ENCODE data around the gene ASIC2.

The ASIC2 gene

DNA sequence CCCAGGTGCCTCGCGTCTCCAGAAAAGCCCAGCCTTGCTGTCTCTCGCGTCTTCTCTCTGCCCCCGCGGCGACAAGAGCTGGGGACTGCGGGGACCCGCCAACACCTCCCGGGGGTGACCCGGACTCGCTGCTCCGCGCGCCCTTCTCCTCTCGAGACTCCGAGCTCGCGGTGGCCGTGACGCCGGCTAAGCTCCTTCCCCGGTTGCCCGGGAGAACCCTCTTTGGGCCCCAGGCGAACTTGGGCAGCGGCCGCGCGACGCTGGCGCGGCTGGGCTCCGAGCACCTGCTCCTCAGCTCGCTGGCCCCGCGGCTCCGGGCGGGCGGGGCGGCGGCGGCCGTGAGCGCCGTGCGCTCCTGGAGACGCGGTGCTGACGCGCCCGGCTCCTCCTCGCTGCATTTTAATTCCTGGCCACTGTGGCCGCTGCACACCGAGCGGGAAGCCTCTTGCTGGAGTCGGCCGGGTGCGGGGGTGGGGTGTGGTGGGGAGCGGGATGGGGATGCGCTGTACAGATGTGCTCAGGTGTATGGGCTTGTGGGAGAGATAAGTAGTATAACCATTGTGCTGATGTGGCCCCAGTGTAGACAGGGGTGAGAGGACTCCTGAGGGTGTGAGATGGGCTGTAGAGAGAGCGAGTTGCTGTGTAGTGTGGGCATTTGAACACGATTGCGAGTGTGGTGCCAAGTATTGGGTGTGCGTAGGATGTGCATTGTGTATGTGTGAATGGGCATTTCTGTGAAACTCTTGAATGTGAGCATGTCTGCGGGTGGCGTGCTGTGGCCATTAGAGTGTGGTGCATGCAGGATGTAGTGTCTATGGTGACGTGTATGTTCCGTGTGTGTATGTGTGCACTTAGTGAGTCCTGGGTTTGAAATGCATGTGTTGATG lies at the start of gene ASIC2:
Gene ASIC2 (minus strand): TSS at position 315 of the 887 bp plus-strand sequence.
- no peak for DNase-seq
- in situ Hi-C loops (cut with MboI; ENCODE audit: low pct_unique_long_range_greater_than_20kb, low sequenced_read_pairs) = no loop called here

DNA sequence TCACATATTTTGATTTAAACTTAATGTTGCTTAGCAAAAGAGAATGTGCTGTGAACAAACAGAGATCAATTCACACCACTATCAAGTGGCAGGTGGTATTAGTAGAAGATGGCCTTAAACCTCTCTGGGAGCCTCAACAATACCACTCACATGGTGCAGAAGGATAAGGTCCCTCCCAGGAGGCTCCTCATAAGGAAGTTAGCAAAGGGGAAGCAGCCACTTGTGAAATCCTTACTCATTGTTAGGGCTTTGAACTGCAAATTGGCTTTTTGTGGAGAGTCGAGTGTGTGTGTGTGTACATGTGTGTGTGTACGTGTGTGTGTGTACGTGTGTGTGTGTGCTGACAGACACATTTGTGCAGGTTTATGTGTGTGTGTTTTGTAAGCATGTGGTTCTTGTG lies 48.9 kb upstream of the ASIC2 start:
- in situ Hi-C loops (cut with MboI; ENCODE audit: low pct_unique_long_range_greater_than_20kb, low sequenced_read_pairs) = no loop called here

DNA sequence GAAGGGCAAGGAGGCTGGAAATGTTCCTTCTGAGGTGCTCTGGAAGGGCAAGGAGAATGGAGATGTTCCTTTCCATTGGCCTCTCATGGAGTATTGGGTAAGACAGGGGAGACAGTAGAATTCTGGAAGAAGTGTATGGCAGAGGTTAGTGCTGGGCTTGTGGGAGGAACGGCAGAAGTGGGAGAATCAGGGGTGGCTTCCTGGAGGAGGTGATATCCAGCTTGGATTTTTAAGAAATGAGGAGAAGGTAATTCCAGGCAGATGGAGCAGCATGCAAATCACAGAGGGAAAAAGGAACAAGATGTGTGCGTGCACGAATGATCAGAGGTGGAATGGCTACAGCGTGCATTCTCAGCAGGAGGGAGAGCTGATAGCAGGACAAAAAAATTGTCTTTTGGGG lies 45.1 kb upstream of the ASIC2 start:
- in situ Hi-C loops (cut with MboI; ENCODE audit: low pct_unique_long_range_greater_than_20kb, low sequenced_read_pairs) = no loop called here
- no peak for DNase-seq

More for the DNA sequence above, 48.9 kb upstream of the ASIC2 start:
- peak; percentile 4 for DNase-seq

DNA sequence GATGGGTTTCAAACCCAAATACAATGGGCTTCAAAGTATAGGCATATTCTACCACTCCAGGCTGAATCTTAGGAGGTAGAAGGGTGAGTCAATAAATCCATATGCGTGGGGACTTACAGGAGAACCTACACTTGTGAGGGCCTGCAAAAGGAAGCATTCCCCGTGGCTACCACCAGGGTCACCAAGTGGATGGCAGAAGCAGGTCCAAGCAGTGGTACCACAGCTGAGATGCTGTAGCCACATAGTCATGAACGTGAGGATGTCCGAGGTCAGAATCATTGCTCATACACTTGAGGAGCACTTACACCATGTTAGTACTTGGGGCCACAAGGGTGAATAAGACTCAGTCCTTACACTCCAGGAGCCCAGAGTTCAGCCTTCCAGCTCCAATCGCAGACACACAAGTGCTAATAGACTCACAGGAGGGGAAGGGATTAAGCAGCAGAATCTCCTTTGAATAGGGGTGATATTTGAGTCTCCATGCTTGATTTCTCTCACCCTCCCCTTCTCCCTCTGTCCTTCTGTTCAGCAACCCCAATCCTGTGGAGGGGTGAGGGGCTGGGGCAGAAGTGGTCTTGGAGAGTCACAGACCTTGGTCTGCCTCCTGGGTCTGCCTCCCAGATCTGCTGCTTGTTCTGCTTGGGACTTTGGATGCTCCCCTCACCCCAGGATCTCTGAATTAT lies 42.5 kb upstream of the ASIC2 start:
- DNase-seq = no peak
- in situ Hi-C loops (cut with MboI; ENCODE audit: low pct_unique_long_range_greater_than_20kb, low sequenced_read_pairs) = no loop called here

DNA sequence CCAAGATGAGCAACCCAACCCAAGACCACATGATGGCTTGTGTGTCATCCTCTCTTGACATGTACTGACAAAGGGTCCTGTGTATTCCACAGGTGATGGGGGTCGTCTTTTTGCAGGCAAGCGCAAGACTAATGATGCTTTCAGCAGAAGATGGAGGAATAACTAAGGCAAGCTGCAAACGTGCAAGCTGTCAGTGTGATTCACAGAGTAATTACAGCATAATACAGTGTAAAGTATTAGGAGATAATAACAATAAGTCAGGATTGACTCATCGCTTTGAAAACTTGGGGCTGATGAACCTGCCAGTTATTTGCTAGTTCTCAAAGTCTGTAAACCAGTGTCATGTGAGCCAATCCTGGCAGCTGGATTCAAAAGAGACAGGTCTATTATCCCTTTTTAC lies 41.6 kb upstream of the ASIC2 start:
- no peak for DNase-seq
- in situ Hi-C loops (cut with MboI; ENCODE audit: low pct_unique_long_range_greater_than_20kb, low sequenced_read_pairs) = no loop called here

DNA sequence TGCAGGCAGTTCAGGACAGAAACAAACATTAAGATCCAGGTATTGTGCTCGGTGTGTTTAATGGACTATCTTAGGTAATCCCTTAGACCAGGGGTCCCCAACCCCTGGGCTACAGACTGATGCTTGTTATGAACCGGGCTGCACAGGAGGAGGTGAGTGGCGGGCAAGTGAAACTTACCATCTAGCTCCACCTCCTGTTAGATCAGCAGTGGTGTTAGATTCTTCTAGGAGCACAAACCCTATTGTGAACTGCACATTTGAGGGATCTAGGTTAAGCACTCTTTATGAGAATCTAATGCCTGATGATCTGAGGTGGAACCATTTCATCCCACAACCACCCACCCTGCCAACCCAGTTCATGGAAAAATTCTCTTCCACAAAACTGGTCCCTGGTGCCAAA lies 37.8 kb upstream of the ASIC2 start:
- in situ Hi-C loops (cut with MboI; ENCODE audit: low pct_unique_long_range_greater_than_20kb, low sequenced_read_pairs) = no loop called here
- no peak for DNase-seq

DNA sequence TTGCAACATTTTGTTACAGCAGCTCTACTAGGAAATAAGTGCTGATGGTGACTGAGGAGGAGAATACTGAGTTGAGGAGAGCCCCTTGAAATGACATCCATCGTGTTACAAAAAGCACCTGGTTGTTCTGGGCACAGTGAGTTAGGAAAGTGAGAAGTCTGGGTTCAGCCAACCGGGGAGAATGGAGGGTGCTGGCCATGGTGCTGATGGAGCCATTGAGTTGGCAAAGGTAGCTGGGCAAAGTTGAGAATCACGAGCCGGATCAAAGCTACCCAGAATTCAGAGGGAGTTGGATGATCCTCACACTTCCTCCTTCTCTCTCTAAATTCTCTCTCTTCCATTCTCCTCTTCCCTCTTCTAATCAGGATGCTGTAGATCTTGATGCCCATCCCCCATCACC lies 35.0 kb upstream of the ASIC2 start:
- in situ Hi-C loops (cut with MboI; ENCODE audit: low pct_unique_long_range_greater_than_20kb, low sequenced_read_pairs) = no loop called here
- peak; percentile 6 for DNase-seq

DNA sequence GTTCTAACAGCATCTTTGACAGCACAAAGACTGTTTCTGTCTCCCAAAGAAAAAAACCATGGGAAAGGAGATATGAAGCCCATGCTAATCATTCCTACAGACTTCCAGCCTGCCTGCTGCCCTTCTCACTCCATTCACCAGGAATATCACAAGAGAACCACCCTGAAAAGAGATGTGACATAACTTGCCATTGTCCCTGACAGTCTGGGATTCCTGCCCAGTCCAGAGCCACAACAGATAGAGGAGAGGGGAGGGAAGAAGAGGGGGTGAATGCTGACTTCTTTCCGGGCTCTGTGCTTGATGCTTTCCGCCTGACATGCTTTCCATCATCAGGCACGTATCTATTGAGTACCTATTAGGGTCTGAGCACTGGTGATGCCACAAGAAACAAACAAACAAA lies 31.6 kb upstream of the ASIC2 start:
- in situ Hi-C loops (cut with MboI; ENCODE audit: low pct_unique_long_range_greater_than_20kb, low sequenced_read_pairs) = no loop called here
- DNase-seq = no peak

DNA sequence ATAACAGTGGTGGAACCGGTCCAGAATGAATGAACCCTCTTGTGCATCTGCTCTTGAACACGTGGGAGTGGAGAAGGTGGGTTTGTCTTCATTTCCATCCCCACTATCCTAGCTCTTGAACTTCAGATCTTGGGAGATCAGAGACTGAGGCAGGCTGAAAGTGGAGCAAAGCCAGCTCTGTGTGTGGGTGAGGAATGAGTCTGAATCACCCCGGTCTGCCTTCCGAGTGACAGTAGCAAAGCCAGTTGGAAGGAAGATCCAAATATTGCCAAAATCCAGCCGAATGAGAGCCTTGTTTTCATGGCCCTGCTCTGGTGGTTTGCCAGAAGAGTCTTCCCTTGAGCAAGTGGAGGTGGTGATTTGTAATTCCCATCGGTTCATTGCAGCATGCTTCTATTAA lies 29.0 kb upstream of the ASIC2 start:
- in situ Hi-C loops (cut with MboI; ENCODE audit: low pct_unique_long_range_greater_than_20kb, low sequenced_read_pairs) = no loop called here
- DNase-seq = no peak

DNA sequence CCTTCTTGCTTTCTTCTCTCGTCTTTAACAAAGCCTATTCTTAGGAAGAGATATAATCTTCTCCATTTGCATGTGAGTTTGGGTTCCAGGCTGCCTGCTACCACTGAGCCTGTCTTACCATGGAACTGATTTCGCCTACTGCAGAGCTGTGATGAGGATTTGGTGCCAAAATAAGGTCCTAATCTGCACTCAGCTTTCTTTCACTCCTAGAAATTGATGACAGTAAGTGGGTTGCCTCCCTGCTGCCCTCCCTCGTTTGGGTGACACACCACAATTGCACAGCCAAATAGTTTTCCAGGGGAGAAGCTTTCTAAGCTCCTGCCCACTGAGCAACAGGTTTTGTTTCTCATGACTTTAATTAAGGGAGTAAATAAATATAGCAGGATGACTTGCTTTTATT lies 25.1 kb upstream of the ASIC2 start:
- in situ Hi-C loops (cut with MboI; ENCODE audit: low pct_unique_long_range_greater_than_20kb, low sequenced_read_pairs) = no loop called here
- DNase-seq = no peak

DNA sequence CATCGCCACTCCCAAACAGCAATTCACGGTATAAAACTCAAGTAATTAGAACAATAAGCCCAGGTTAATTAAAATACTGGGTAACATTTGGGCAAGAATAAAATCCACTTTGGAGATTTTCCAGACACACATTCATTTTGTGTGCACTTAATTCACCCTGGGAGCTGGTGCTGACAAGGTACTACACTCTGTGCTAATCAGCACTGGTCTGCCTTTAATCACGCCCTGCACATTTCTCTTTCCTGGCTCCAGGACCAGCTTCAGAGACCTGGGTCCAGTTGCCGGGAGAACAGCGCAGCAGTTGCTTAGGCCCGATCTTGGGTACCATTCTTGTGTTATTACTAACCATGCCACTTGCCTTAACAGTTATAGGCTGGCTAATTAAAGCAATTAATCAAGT lies 23.7 kb upstream of the ASIC2 start:
- no peak for DNase-seq
- in situ Hi-C loops (cut with MboI; ENCODE audit: low pct_unique_long_range_greater_than_20kb, low sequenced_read_pairs) = no loop called here

DNA sequence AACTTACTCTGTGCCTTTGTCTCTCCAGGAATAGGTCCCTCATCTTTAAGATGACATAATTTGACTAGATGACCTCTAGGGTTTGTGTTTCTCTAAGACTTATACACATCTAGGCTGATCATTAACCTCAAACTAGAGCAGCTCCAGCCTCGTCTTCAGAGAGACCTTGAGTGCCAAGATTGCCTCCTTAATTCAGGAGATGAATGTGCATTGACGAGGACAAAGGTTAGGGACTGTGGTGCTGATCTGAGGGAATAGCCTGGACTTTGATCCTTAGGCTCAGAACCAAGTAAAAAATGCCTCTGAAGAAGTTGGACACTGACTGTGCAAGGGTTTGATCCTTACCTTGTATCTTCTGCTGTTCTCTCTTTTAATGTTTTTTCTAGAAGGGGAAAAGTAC lies 17.2 kb upstream of the ASIC2 start:
- no peak for DNase-seq
- in situ Hi-C loops (cut with MboI; ENCODE audit: low pct_unique_long_range_greater_than_20kb, low sequenced_read_pairs) = no loop called here

DNA sequence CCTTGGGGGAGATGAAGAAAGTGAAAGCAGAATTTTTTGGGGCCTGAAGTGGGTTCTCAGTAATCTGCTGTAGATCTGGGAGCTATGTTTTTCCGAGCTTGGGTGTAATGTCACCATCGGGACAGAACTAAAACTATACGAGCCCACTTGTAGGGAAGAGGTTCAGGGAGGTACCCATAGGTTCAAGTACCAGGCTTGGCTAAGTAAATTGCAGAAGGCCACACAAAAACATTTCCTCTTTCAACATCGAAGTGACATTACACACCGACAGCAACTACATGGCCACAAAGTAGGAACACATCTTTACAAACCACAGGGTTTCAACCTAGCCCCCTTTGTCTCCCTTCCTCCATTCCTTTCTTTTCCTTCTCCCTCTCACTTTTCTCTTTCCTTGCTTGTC lies 10.2 kb upstream of the ASIC2 start:
- in situ Hi-C loops (cut with MboI; ENCODE audit: low pct_unique_long_range_greater_than_20kb, low sequenced_read_pairs) = no loop called here
- no peak for DNase-seq

DNA sequence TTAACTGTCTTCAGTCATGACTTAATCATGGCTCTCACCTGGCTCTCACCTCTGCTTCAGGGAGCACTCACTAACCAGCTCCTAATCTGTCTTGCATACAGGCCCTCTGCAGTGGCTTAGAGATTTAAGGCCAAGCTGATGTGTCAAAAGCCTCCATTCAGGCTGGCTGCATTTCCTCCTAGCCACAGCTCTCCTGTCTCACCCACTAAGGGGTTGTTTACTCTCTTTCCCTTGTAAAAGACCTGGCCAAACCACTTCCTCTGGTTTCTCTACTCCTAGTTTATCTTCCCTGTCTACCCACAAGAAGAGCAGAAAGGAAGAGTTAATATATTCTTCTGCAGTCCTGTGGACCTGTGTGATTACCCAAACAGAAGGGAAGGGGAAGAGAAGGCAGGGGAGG lies 9.3 kb upstream of the ASIC2 start:
- in situ Hi-C loops (cut with MboI; ENCODE audit: low pct_unique_long_range_greater_than_20kb, low sequenced_read_pairs) = no loop called here
- DNase-seq = peak; percentile 6

DNA sequence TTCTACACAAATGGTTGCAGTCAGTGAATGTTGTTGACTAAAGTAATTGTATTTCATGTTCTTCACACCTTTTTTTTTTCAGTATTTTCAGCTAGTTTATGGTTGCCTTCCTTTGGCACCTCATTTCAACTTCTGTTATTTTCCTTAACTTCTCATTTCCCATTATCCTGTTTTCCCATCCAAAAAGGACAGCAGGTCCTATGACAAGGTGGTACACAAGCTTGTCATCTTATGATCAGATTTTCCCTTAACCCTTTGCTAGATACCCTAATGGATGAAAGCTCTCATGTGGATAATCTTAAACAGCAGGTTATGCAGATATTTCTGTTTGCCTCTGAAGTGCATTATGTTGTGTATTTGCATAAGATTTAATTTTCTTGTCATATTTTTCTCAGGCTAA lies 7.1 kb upstream of the ASIC2 start:
- DNase-seq = no peak
- in situ Hi-C loops (cut with MboI; ENCODE audit: low pct_unique_long_range_greater_than_20kb, low sequenced_read_pairs) = no loop called here

DNA sequence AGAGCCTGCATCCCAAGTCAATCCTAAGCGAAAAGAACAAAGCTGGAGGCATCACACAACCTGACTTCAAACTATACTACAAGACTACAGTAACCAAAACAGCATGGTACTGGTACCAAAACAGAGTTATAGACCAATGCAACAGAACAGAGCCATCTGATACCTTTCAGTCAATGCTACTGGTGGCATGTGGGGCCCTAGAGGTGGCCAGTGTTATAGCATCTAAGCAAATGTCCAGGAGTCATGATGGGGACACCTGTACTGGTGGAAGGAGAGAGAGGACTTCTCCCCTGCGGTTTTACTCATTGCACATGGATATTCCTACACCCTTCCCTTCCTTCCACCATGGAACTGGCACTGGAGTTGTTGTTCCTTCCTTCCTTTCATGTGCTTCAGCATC lies 6.0 kb upstream of the ASIC2 start:
- in situ Hi-C loops (cut with MboI; ENCODE audit: low pct_unique_long_range_greater_than_20kb, low sequenced_read_pairs) = no loop called here
- no peak for DNase-seq

DNA sequence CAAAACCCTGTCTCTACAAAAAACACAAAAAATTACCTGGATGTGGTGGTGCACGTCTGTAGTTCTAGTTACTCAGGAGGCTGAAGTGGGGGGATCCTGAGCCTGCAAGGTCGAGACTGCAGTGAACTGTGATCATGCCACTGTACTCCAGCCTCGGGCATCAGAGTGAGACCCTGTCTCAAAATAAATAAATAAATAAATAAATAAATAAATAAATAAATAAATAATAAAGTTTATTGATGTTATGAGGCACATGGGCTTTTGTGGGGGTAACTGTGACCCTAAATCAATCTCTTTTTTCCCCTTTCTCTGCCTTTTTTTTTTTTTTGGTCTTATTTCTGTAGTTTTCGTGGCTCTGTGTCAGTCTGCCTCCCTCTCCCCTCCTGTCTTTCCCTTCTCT lies 4.5 kb upstream of the ASIC2 start:
- DNase-seq = no peak
- in situ Hi-C loops (cut with MboI; ENCODE audit: low pct_unique_long_range_greater_than_20kb, low sequenced_read_pairs) = no loop called here

DNA sequence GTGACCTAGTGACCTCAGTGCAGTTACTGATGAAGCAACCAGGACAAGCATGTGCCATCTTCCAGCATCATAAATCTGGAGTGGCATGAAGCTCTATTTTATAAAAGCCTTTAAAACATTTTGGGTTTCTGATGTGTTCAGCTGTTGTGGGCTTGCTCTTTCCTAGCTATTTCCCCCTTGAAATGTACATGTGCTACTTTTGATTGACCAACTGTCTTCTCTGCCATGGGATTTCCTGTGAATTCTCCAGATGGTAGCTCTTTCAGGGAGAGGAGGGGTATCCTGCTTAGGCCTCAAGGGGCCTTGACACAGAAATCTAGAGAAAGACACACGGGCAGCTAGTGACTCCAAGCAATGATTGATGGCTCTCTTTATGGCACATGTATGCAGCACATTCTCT lies 1.9 kb upstream of the ASIC2 start:
- in situ Hi-C loops (cut with MboI; ENCODE audit: low pct_unique_long_range_greater_than_20kb, low sequenced_read_pairs) = no loop called here

DNA sequence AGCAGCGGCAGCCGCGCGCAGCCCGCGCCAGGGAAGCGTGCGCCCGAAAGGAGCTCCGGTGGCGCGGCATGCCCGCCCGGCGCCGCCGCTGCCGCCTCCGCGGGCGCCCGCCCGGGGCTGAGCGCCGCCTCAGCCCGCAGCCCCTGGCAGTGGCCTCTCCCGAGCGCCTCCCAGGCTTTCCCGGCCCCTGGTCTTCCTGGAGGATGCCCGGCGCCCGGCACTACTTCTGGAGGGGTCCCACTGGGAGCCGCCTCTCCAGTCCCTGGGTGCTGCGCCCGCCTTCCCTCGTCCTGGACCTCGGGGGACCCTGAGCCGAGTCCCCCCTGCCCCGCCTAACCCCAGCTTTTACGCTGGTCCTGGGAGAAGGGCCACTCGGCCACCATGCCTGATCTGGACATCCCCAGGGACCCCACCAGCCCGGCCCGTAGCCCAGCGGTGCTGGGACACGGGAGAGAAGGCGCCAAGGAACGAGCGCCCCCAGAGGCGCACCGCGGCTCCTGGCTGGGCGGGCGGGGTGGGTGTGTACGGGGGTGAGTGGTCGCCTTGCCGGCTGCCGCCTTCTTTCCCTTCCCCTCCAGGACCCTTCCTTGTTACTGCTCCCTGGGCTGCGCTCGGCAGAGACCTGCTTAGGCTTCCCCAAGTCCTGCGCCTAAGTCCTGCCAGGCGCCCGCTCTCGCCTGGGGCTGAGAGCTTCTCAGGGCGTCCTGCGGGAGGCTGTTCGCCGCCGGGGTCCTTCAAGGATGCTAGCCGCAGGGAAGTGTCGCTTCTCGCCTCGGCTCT lies 704 bp downstream of the ASIC2 start:
- DNase-seq = peak; percentile 49
- in situ Hi-C loops (cut with MboI; ENCODE audit: low pct_unique_long_range_greater_than_20kb, low sequenced_read_pairs) = no loop called here

More for the DNA sequence above, 1.9 kb upstream of the ASIC2 start:
- no peak for DNase-seq

Measured in KBM-7 (cell line).